HL-60 (cell line): ENCODE measurements around the gene EIF3B.

Experiments used
- POLR2AphosphoS5 ChIP-seq: IDR thresholded peaks from 2 replicates; pipeline ENCODE4 v1.6.1; 2012; ENCODE audit warnings: low read depth
- TF ChIP-seq, protein P1 (sequence below): IDR thresholded peaks from 2 replicates; pipeline ENCODE4 v1.6.1; 2012; ENCODE audit warnings: low read depth; ENCODE audit not compliant: insufficient replicate concordance
- TF ChIP-seq, protein P2 (sequence below): IDR thresholded peaks from one replicate; pipeline ENCODE4 v1.5.1; 2011; ENCODE audit warnings: low read length, control low read depth, inconsistent platforms; ENCODE audit not compliant: insufficient read depth

DNA sequence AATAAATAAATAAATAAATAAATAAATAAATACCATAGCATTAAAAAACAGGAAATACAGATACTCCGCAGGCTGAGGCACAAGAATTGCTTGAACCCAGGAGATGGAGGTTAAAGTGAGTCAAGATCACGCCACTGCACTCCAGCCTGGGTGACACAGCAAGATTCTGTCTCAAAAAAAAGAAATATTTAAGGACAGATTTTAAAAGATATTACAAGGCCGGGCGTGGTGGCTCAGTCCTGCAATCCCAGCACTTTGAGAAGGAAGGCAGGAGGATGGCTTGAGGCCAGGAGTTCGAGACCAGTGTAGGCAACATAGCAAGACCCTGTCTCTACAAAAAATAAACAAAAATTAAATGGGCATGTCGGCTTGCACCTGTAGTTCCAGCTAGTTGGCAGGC, 22.9 kb upstream of the EIF3B start:
- TF ChIP-seq, protein P1, sequence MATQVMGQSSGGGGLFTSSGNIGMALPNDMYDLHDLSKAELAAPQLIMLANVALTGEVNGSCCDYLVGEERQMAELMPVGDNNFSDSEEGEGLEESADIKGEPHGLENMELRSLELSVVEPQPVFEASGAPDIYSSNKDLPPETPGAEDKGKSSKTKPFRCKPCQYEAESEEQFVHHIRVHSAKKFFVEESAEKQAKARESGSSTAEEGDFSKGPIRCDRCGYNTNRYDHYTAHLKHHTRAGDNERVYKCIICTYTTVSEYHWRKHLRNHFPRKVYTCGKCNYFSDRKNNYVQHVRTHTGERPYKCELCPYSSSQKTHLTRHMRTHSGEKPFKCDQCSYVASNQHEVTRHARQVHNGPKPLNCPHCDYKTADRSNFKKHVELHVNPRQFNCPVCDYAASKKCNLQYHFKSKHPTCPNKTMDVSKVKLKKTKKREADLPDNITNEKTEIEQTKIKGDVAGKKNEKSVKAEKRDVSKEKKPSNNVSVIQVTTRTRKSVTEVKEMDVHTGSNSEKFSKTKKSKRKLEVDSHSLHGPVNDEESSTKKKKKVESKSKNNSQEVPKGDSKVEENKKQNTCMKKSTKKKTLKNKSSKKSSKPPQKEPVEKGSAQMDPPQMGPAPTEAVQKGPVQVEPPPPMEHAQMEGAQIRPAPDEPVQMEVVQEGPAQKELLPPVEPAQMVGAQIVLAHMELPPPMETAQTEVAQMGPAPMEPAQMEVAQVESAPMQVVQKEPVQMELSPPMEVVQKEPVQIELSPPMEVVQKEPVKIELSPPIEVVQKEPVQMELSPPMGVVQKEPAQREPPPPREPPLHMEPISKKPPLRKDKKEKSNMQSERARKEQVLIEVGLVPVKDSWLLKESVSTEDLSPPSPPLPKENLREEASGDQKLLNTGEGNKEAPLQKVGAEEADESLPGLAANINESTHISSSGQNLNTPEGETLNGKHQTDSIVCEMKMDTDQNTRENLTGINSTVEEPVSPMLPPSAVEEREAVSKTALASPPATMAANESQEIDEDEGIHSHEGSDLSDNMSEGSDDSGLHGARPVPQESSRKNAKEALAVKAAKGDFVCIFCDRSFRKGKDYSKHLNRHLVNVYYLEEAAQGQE: no peak
- TF ChIP-seq POLR2AphosphoS5: no peak
- TF ChIP-seq, protein P2, sequence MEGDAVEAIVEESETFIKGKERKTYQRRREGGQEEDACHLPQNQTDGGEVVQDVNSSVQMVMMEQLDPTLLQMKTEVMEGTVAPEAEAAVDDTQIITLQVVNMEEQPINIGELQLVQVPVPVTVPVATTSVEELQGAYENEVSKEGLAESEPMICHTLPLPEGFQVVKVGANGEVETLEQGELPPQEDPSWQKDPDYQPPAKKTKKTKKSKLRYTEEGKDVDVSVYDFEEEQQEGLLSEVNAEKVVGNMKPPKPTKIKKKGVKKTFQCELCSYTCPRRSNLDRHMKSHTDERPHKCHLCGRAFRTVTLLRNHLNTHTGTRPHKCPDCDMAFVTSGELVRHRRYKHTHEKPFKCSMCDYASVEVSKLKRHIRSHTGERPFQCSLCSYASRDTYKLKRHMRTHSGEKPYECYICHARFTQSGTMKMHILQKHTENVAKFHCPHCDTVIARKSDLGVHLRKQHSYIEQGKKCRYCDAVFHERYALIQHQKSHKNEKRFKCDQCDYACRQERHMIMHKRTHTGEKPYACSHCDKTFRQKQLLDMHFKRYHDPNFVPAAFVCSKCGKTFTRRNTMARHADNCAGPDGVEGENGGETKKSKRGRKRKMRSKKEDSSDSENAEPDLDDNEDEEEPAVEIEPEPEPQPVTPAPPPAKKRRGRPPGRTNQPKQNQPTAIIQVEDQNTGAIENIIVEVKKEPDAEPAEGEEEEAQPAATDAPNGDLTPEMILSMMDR: no peak
